B cell (primary cell): ENCODE results near the gene TRA2B. TPM values are rescaled to one million over a fixed set of nuclear protein-coding genes. Genes with fewer than 3 reads are reported as not detected.

Experiments
- ATAC-seq: fragments of 200-7000 bp; cut with Tn5 transposase; one replicate; pipeline ENCODE4 v1.10.0; 2021; ENCODE audit warnings: low read depth, mild to moderate bottlenecking, moderate number of reproducible peaks, moderate library complexity
- CTCF ChIA-PET: fragments of 350-600 bp; sonication (Branson Sonifier 250); formaldehyde crosslinking; loops from one replicate; lab custom pipeline; 2021; ENCODE audit warnings: antibody characterized with exemption, inconsistent platforms; lab: Charles Lee
- POLR2A ChIA-PET: fragments of 350-600 bp; sonication (Branson Sonifier 250); formaldehyde crosslinking; loops from one replicate; lab custom pipeline; 2021; ENCODE audit warnings: antibody characterized with exemption; lab: Charles Lee
- DNase-seq: peaks from one replicate; pipeline ENCODE4 v3.0.0; 2013
- H2AFZ ChIP-seq: 2 replicates; pipeline ENCODE4 v1.6.1; 2012; ENCODE audit warnings: mild to moderate bottlenecking, low read depth, low read length; ENCODE audit not compliant: insufficient read depth, poor library complexity, severe bottlenecking
- H3K27ac ChIP-seq, 2 donors: 1 replicate in 1 of 2; 2 replicates in 1 of 2; pipeline ENCODE4 v1.5.1; 2012 to 2013; ENCODE audit warnings: low read length in 2 of 2, mild to moderate bottlenecking in 2 of 2, moderate library complexity in 1 of 2
- H3K27me3 ChIP-seq, 4 experiments: fragments of 200-600 bp in 1 of 4; sonication (generic) in 1 of 4; replicated peaks in 1 of 4; 1 replicate in 2 of 4; 2 replicates in 2 of 4; pipeline versions ENCODE4 v1.6.1 to v1.7.0; 2013 to 2016; ENCODE audit warnings: low read length in 3 of 4, mild to moderate bottlenecking in 2 of 4, mixed read lengths in 1 of 4, moderate library complexity in 1 of 4; ENCODE audit not compliant: insufficient read depth in 4 of 4, control insufficient read depth in 3 of 4; ENCODE audit errors: control extremely low read depth in 1 of 4
- H3K36me3 ChIP-seq, 2 experiments: replicated peaks in 1 of 2; 1 replicate in 1 of 2; 2 replicates in 1 of 2; pipeline versions ENCODE4 v1.6.1 to v1.7.1; 2013; ENCODE audit warnings: low read length in 1 of 2; ENCODE audit not compliant: insufficient read depth in 2 of 2, control insufficient read depth in 1 of 2; ENCODE audit errors: control extremely low read depth in 1 of 2, extremely low read depth in 1 of 2
- H3K4me1 ChIP-seq, 2 donors: fragments of 200-600 bp in 1 of 2; sonication (generic) in 1 of 2; 1 replicate in 1 of 2; 2 replicates in 1 of 2; pipeline versions ENCODE4 v1.5.1 to v1.6.1; 2013 to 2017; ENCODE audit warnings: low read length in 2 of 2; ENCODE audit not compliant: control insufficient read depth in 2 of 2, insufficient read depth in 2 of 2
- H3K4me2 ChIP-seq: replicated peaks from 2 replicates; pipeline ENCODE3; 2012; ENCODE audit warnings: mild to moderate bottlenecking, low read depth, low read length; ENCODE audit not compliant: poor library complexity, severe bottlenecking
- H3K4me3 ChIP-seq, 5 experiments: fragments of 200-600 bp in 1 of 5; sonication (generic) in 1 of 5; 1 replicate in 3 of 5; 2 replicates in 2 of 5; pipeline versions ENCODE4 v1.5.1 to v1.7.0; 2011 to 2016; ENCODE audit warnings: low read length in 4 of 5, mild to moderate bottlenecking in 4 of 5, low read depth in 2 of 5, control low read depth in 1 of 5, moderate library complexity in 1 of 5; ENCODE audit not compliant: insufficient read depth in 1 of 5; ENCODE audit errors: control extremely low read depth in 1 of 5, extremely low read depth in 1 of 5
- H3K79me2 ChIP-seq: fragments of 200-600 bp; sonication (generic); one replicate; pipeline ENCODE4 v1.6.0; 2016; ENCODE audit warnings: low read length; ENCODE audit not compliant: control insufficient read depth, insufficient read depth
- H3K9ac ChIP-seq: fragments of 200-600 bp; sonication (generic); 2 replicates; pipeline ENCODE4 v1.6.1; 2017; ENCODE audit warnings: mild to moderate bottlenecking, low read length, moderate library complexity
- H3K9me3 ChIP-seq, 3 donors: one replicate each; pipeline versions ENCODE4 v1.6.1 to v1.7.1; 2013; ENCODE audit warnings: low read length in 2 of 3; ENCODE audit not compliant: control insufficient read depth in 2 of 3, insufficient read depth in 1 of 3; ENCODE audit errors: control extremely low read depth in 1 of 3
- H4K20me1 ChIP-seq: 2 replicates; pipeline ENCODE4 v1.6.0; 2012; ENCODE audit warnings: mild to moderate bottlenecking, low read length; ENCODE audit not compliant: insufficient read depth, control insufficient read depth, poor library complexity, severe bottlenecking
- H3K27ac Mint-ChIP-seq: one replicate; pipeline ENCODE4 v1.8.0; 2021; ENCODE audit warnings: mixed read lengths
- H3K27me3 Mint-ChIP-seq: one replicate; pipeline ENCODE4 v1.8.0; 2021; ENCODE audit warnings: mixed read lengths
- H3K4me1 Mint-ChIP-seq: one replicate; pipeline ENCODE4 v1.8.0; 2021; ENCODE audit warnings: mixed read lengths
- H3K4me3 Mint-ChIP-seq: one replicate; pipeline ENCODE4 v1.8.0; 2021; ENCODE audit warnings: mixed read lengths
- H3K9me3 Mint-ChIP-seq: one replicate; pipeline ENCODE4 v1.8.0; 2022; ENCODE audit warnings: mixed read lengths; ENCODE audit not compliant: insufficient read depth
- CTCF ChIP-seq: fragments of 200-600 bp; IDR thresholded peaks from one replicate; pipeline ENCODE4 v1.8.0; 2022; ENCODE audit warnings: antibody characterized with exemption, mild to moderate bottlenecking
- EZH2 ChIP-seq: IDR thresholded peaks from 2 replicates; pipeline ENCODE4 v1.6.1; 2012; ENCODE audit warnings: borderline replicate concordance, low read depth, mild to moderate bottlenecking, moderate library complexity, low read length; ENCODE audit not compliant: insufficient read depth, poor library complexity, severe bottlenecking
- WGBS: methylation state at CpG from one replicate; pipeline ENCODE4 v1.1.5; 2013; ENCODE audit warnings: missing lambda C conversion rate; ENCODE audit not compliant: insufficient coverage; 5-methylcytosine and 5-hydroxymethylcytosine counted together
- intact Hi-C: fragments of 100-400 bp; cut with micrococcal nuclease; formaldehyde crosslinking; loops from one replicate; pipeline ENCODE4 v1.10.0; 2022
- polyA plus RNA-seq: library from polyadenylated mRNA; depleted of rRNA; stranded (reverse); fragments of >200 nt; gene quantifications from 2 replicates; pipeline ENCODE4 v1.2.3, GENCODE V29; 2012
- total RNA-seq, 2 donors: library from RNA; stranded (reverse); fragments of 120-200 nt in 1 of 2; gene quantifications; 1 replicate in 1 of 2; 2 replicates in 1 of 2; pipeline versions ENCODE4 v1.2.3 to v1.2.4, GENCODE V29; 2013 to 2022

The TRA2B gene
- total and polyA plus RNA-seq, 2 donors (not counting 1 experiment from before 2014, with no cell fraction given): 220 to 1,062 TPM

GRCh38 chr3:185866995-185867394 lies 70.8 kb downstream of the TRA2B start:
- H3K4me1 ChIP-seq: no peaks in the 10 kb centered on the region
- ChIA-PET POLR2A (no interaction called here), CTCF (no interaction called here)
- Mint-ChIP-seq H3K4me1 (no peaks in the 10 kb centered on the region), H3K9me3 (no peaks in the 10 kb centered on the region), H3K27ac (no peak overlapping the region), H3K27me3 (peaks cover 19% of the 10 kb centered on the region), H3K4me3 (no peak overlapping the region)
- H3K27me3 ChIP-seq: peaks cover 0 to 3% (median 0%) of the 10 kb centered on the region in 4 experiments
- no peak overlapping the region for H3K4me2 ChIP-seq
- TF ChIP-seq CTCF (no peak), EZH2 (no peak)
- H3K79me2 ChIP-seq: no peaks in the 10 kb centered on the region
- intact Hi-C loops: no loop called here
- ATAC-seq (no peak), DNase-seq (no peak)
- no peak overlapping the region for H2AFZ ChIP-seq
- no peaks in the 10 kb centered on the region for H3K9me3 ChIP-seq
- no peak overlapping the region for H3K9ac ChIP-seq
- no peak overlapping the region for H3K4me3 ChIP-seq
- no peak overlapping the region for H3K27ac ChIP-seq
- H3K36me3 ChIP-seq: no peaks in the 10 kb centered on the region
- no peaks in the 10 kb centered on the region for H4K20me1 ChIP-seq

GRCh38 chr3:185866555-185866954 lies 71.3 kb downstream of the TRA2B start:
- ATAC-seq (no peak), DNase-seq (no peak)
- Histone ChIP-seq H3K4me1 (no peaks in the 10 kb centered on the region), H3K79me2 (no peaks in the 10 kb centered on the region), H3K27me3 (peaks cover 0 to 3% (median 0%) of the 10 kb centered on the region in 4 experiments), H3K4me2 (no peak overlapping the region), H3K9ac (no peak overlapping the region), H3K4me3 (no peak overlapping the region), H4K20me1 (no peaks in the 10 kb centered on the region), H2AFZ (no peak overlapping the region), H3K36me3 (no peaks in the 10 kb centered on the region), H3K27ac (no peak overlapping the region), H3K9me3 (no peaks in the 10 kb centered on the region)
- H3K4me1 Mint-ChIP-seq: no peaks in the 10 kb centered on the region
- no peak for TF ChIP-seq EZH2
- no peak for TF ChIP-seq CTCF
- intact Hi-C loops: no loop called here
- H3K27ac Mint-ChIP-seq: no peak overlapping the region
- H3K4me3 Mint-ChIP-seq: no peak overlapping the region
- no CpG with 5 or more reads among the region's 1 CpG for WGBS
- CTCF ChIA-PET: no interaction called here
- H3K27me3 Mint-ChIP-seq: peaks cover 19% of the 10 kb centered on the region
- H3K9me3 Mint-ChIP-seq: no peaks in the 10 kb centered on the region
- POLR2A ChIA-PET: no interaction called here

Other genes starting within 250 kb of the TRA2B start
- not detected in 2 replicates for gene IGF2BP2, start 113.0 kb downstream of the TRA2B start, total RNA-seq
- 0.01 TPM in 1 of 2 replicates, not detected in the other for gene IGF2BP2, start 113.0 kb downstream of the TRA2B start, polyA plus RNA-seq
- gene ETV5, start 171.1 kb upstream of the TRA2B start, total RNA-seq: 0.10 and 0.74 TPM in 2 replicates
- gene ETV5, start 171.1 kb upstream of the TRA2B start, polyA plus RNA-seq: 0.12 and 0.92 TPM in 2 replicates